ENCODE data around the gene UTP20. TPM values are rescaled to one million over a fixed set of nuclear protein-coding genes. Genes with fewer than 3 reads are reported as not detected.

UTP20 gene
- total and polyA plus RNA-seq, 2 donors (not counting 1 experiment from before 2014, with no cell fraction given) = 3.0 to 19.7 TPM

DNA sequence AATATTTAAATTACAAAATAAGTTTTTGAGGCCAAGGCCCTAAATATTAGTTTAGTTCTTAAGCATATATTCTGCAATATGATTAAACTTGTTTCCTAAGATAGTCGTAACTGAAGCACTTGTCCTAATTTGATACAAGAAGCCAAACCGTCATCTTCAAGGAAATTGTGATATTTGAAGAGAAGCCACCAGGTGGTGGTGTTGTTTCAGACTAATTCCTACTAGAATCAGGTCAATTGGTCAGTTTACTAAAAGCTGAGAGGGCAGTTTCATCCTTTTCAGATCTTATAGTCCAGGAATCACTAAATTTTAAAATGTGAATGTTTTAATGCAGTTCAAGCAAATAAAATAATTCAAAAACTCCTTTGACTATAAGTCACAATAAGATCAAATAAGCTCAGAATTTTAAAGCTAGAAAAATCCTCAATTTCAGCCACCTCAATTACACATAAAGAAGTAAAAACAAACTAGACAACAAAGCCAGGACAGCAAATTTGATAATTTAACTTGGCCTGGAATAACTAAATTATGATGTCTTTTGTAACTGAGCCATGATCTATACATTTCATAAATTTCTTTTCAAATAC, 134.7 kb downstream of the UTP20 start:
- Histone ChIP-seq H3K4me3 (ENCODE audit: control extremely low read depth in 1 of 5, extremely low read depth in 1 of 5, insufficient read depth in 1 of 5, low read depth in 2 of 5, low read length in 4 of 5) (no peak overlapping the region), H3K27me3 (replicated peaks in 1 of 4; ENCODE audit: control extremely low read depth in 1 of 4, control insufficient read depth in 3 of 4, insufficient read depth in 4 of 4, low read length in 3 of 4) (peaks cover 0 to 3% (median 0%) of the 10 kb centered on the region in 4 experiments), H3K4me1 (ENCODE audit: control insufficient read depth in 2 of 2, insufficient read depth in 2 of 2, low read length in 2 of 2) (no peaks in the 10 kb centered on the region), H3K79me2 (ENCODE audit: control insufficient read depth, insufficient read depth, low read length) (no peaks in the 10 kb centered on the region), H3K4me2 (replicated peaks; ENCODE audit: low read depth, low read length, poor library complexity, severe bottlenecking) (no peak overlapping the region), H3K9me3 (ENCODE audit: control extremely low read depth in 1 of 3, control insufficient read depth in 2 of 3, insufficient read depth in 1 of 3, low read length in 2 of 3) (no peaks in the 10 kb centered on the region), H3K9ac (ENCODE audit: low read length) (no peak overlapping the region), H4K20me1 (ENCODE audit: control insufficient read depth, insufficient read depth, low read length, poor library complexity, severe bottlenecking) (no peaks in the 10 kb centered on the region), H3K36me3 (replicated peaks in 1 of 2; ENCODE audit: control extremely low read depth in 1 of 2, control insufficient read depth in 1 of 2, extremely low read depth in 1 of 2, insufficient read depth in 2 of 2, low read length in 1 of 2) (no peaks in the 10 kb centered on the region), H2AFZ (ENCODE audit: insufficient read depth, low read depth, low read length, poor library complexity, severe bottlenecking) (no peak overlapping the region), H3K27ac (ENCODE audit: low read length in 2 of 2) (no peak overlapping the region)
- CTCF ChIA-PET = interaction anchor here (0.7 to 1.6 kb wide), 22 partner anchors 9 to 1069 kb away, joined by 3 to 47 read pairs (median 4); partner anchors contain the start of gene GNPTAB
- Mint-ChIP-seq H3K9me3 (ENCODE audit: insufficient read depth) (no peaks in the 10 kb centered on the region), H3K27me3 (peaks cover 5% of the 10 kb centered on the region), H3K4me3 (no peak overlapping the region), H3K4me1 (no peaks in the 10 kb centered on the region), H3K27ac (no peak overlapping the region)
- no CpG with 5 or more reads among the region's 2 CpGs for WGBS (ENCODE audit: insufficient coverage)
- TF ChIP-seq CTCF (IDR thresholded peaks at IDR 0.05) (peak; percentile 79), EZH2 (IDR thresholded peaks at IDR 0.05; ENCODE audit: borderline replicate concordance, insufficient read depth, low read depth, low read length, poor library complexity, severe bottlenecking) (no peak)
- ATAC-seq (ENCODE audit: low read depth) = no peak
- DNase-seq = peak; percentile 52
- intact Hi-C loops (cut with micrococcal nuclease) = loop anchor here (1.0 to 2.0 kb wide), 5 partner anchors 345 to 503 kb away; partner anchors contain the start of gene GNPTAB
- POLR2A ChIA-PET = no interaction called here

DNA sequence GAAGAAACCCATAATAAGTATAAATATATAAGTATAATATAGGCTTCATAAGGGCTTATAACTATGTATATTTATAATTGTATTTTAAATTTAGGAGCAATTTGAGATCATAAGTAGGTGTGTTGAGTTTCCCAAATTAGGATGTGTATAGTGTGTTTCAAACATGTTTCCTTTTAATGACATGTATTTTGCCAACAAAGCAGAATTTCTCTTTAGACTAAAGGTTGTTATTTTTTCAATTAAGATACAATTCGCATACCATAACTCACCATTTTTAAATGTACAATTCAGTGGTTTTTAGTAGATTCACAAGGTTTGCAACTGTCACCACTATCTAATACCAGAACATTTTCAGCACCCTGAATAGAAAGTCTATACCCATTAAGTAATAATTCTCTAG, 135.3 kb downstream of the UTP20 start:
- WGBS (ENCODE audit: insufficient coverage) = no CpG with 5 or more reads among the region's 1 CpG
- no peak overlapping the region for H3K4me3 Mint-ChIP-seq

More for the DNA sequence above, 135.3 kb downstream of the UTP20 start:
- ATAC-seq (ENCODE audit: low read depth) (no peak), DNase-seq (no peak)
- H3K79me2 ChIP-seq (ENCODE audit: control insufficient read depth, insufficient read depth, low read length) = no peaks in the 10 kb centered on the region
- no peak overlapping the region for H3K4me2 ChIP-seq (replicated peaks; ENCODE audit: low read depth, low read length, poor library complexity, severe bottlenecking)
- intact Hi-C loops (cut with micrococcal nuclease) = loop anchor here (2.0 kb wide), 2 partner anchors 358 to 416 kb away; partner anchors contain the start of gene GNPTAB
- no peak overlapping the region for H2AFZ ChIP-seq (ENCODE audit: insufficient read depth, low read depth, low read length, poor library complexity, severe bottlenecking)
- no peaks in the 10 kb centered on the region for H3K9me3 Mint-ChIP-seq (ENCODE audit: insufficient read depth)
- no peaks in the 10 kb centered on the region for H3K4me1 ChIP-seq (ENCODE audit: control insufficient read depth in 2 of 2, insufficient read depth in 2 of 2, low read length in 2 of 2)
- H3K4me3 ChIP-seq (ENCODE audit: control extremely low read depth in 1 of 5, extremely low read depth in 1 of 5, insufficient read depth in 1 of 5, low read depth in 2 of 5, low read length in 4 of 5) = no peak overlapping the region
- H4K20me1 ChIP-seq (ENCODE audit: control insufficient read depth, insufficient read depth, low read length, poor library complexity, severe bottlenecking) = no peaks in the 10 kb centered on the region
- H3K36me3 ChIP-seq (replicated peaks in 1 of 2; ENCODE audit: control extremely low read depth in 1 of 2, control insufficient read depth in 1 of 2, extremely low read depth in 1 of 2, insufficient read depth in 2 of 2, low read length in 1 of 2) = no peaks in the 10 kb centered on the region
- H3K4me1 Mint-ChIP-seq = no peaks in the 10 kb centered on the region
- no peak overlapping the region for H3K27ac ChIP-seq (ENCODE audit: low read length in 2 of 2)
- peaks cover 0 to 3% (median 0%) of the 10 kb centered on the region in 4 experiments for H3K27me3 ChIP-seq (replicated peaks in 1 of 4; ENCODE audit: control extremely low read depth in 1 of 4, control insufficient read depth in 3 of 4, insufficient read depth in 4 of 4, low read length in 3 of 4)
- peaks cover 5% of the 10 kb centered on the region for H3K27me3 Mint-ChIP-seq
- POLR2A ChIA-PET = no interaction called here
- H3K9me3 ChIP-seq (ENCODE audit: control extremely low read depth in 1 of 3, control insufficient read depth in 2 of 3, insufficient read depth in 1 of 3, low read length in 2 of 3) = no peaks in the 10 kb centered on the region
- no peak overlapping the region for H3K9ac ChIP-seq (ENCODE audit: low read length)
- CTCF ChIA-PET = interaction anchor here (0.7 to 1.6 kb wide), 22 partner anchors 9 to 1069 kb away, joined by 3 to 47 read pairs (median 4); partner anchors contain the start of gene GNPTAB
- no peak overlapping the region for H3K27ac Mint-ChIP-seq
- TF ChIP-seq EZH2 (IDR thresholded peaks at IDR 0.05; ENCODE audit: borderline replicate concordance, insufficient read depth, low read depth, low read length, poor library complexity, severe bottlenecking) = no peak
- TF ChIP-seq CTCF (IDR thresholded peaks at IDR 0.05) = no peak
